Body of pancreas (tissue), 4 donors: ENCODE data around the gene CPSF4. TPM values are rescaled to one million over a fixed set of nuclear protein-coding genes. Genes with fewer than 3 reads are reported as not detected.

ENCODE experiments used
- ATAC-seq: fragments of 150-250 bp; one replicate; pipeline ENCODE4 v1.9.1; 2016
- DNase-seq, 4 donors: peaks; one replicate each; pipeline ENCODE4 v3.0.0-alpha.2; 2019
- H3K27ac ChIP-seq, 4 donors: fragments of 200-600 bp; sonication (generic); 1 replicate in 3 of 4; 2 replicates in 1 of 4; pipeline versions ENCODE4 v1.5.1 to v1.6.1; 2016 to 2019; ENCODE audit warnings: mild to moderate bottlenecking in 1 of 4, mixed read lengths in 1 of 4, moderate library complexity in 1 of 4
- H3K27me3 ChIP-seq, 2 donors: fragments of 200-600 bp; sonication (generic); one replicate each; pipeline ENCODE4 v1.6.0; 2016; ENCODE audit warnings: mild to moderate bottlenecking in 1 of 2
- H3K36me3 ChIP-seq, 2 donors: fragments of 200-600 bp; sonication (generic); replicated peaks in 1 of 2; 2 replicates each; pipeline ENCODE4 v1.5.1; 2016; ENCODE audit warnings: low read depth in 2 of 2; ENCODE audit not compliant: insufficient read depth in 1 of 2
- H3K4me1 ChIP-seq: fragments of 200-600 bp; sonication (generic); one replicate; pipeline ENCODE4 v1.6.0; 2016
- H3K4me3 ChIP-seq, 2 donors: fragments of 200-600 bp; sonication (generic); 1 replicate in 1 of 2; 2 replicates in 1 of 2; pipeline ENCODE4 v1.5.1; 2016 to 2019
- H3K9me3 ChIP-seq, 3 donors: fragments of 200-600 bp; sonication (generic); 1 replicate in 2 of 3; 2 replicates in 1 of 3; pipeline ENCODE4 v1.5.1; 2016
- POLR2A ChIP-seq, 3 donors: fragments of 450-650 bp; IDR thresholded peaks; one replicate each; pipeline ENCODE4 v1.6.1; 2016; ENCODE audit warnings: antibody characterized with exemption in 3 of 3, mild to moderate bottlenecking in 2 of 3
- WGBS, 2 donors: methylation state at CpG; one replicate each; pipeline ENCODE4 v1.1.5; 2017; 5-methylcytosine and 5-hydroxymethylcytosine counted together
- intact Hi-C: fragments of 100-400 bp; cut with DNase I; formaldehyde crosslinking; loops from one replicate; pipeline ENCODE4 v1.15.1; 2023
- total RNA-seq, 2 donors: library from RNA; depleted of rRNA; stranded (reverse); fragments of >200 nt; gene quantifications; one replicate each; pipeline ENCODE4 v1.1.0, GENCODE V29; 2016
- TF ChIP-seq, protein P1 (sequence below), 7 experiments: fragments of 450-650 bp in 4 of 7; fragments of 200-600 bp in 3 of 7; sonication (generic) in 3 of 7; IDR thresholded peaks; one replicate each; pipeline ENCODE4 v1.5.1; 2016 to 2019; ENCODE audit warnings: antibody characterized with exemption in 7 of 7

The CPSF4 gene
- total RNA-seq, 2 donors from 2014 or later, result 24.4 to 31.1 TPM

DNA sequence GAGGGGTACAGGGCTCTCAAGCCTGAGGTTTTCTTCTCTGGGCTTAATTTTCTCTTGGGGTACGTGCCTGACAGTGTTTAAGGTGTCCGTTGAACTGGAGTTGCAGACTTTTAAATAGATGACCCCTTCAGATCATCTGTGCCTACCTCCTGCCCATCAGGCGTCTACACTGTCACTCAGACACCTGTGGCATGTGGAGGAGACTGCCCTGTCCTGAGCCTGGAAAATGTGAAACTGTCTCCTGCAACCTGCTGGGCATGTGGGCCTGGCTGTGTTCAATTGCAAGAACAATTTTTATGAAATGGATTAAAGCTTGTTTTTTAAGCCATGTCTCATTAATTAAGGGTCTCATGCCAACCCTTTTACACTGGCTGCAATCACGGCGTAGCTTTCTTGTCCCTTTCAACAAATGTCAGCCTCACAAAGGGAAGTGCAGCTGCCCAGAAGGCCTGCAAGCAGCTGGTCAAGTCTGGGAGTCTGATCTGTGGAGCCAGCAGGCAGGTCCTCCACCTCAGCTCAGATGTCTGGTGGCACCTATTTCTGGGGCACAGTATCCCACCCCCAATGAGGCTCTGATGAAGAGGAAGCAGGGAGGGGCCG, 18.4 kb downstream of the CPSF4 start:
- Histone ChIP-seq H3K36me3 (peaks cover 0 to 15% of the 10 kb centered on the region in 2 donors), H3K9me3 (no peaks in the 10 kb centered on the region), H3K4me3 (no peak overlapping the region), H3K4me1 (peaks cover 18% of the 10 kb centered on the region), H3K27me3 (no peaks in the 10 kb centered on the region), H3K27ac (no peak overlapping the region)
- 81 to 94% methylated on average over 5 to 6 of the region's 6 CpGs for WGBS, 2 donors
- intact Hi-C loops, result no loop called here
- ATAC-seq (no peak), DNase-seq (no peak)
- TF ChIP-seq POLR2A (IDR thresholded peaks at IDR 0.05), result no peak
- TF ChIP-seq, protein P1, sequence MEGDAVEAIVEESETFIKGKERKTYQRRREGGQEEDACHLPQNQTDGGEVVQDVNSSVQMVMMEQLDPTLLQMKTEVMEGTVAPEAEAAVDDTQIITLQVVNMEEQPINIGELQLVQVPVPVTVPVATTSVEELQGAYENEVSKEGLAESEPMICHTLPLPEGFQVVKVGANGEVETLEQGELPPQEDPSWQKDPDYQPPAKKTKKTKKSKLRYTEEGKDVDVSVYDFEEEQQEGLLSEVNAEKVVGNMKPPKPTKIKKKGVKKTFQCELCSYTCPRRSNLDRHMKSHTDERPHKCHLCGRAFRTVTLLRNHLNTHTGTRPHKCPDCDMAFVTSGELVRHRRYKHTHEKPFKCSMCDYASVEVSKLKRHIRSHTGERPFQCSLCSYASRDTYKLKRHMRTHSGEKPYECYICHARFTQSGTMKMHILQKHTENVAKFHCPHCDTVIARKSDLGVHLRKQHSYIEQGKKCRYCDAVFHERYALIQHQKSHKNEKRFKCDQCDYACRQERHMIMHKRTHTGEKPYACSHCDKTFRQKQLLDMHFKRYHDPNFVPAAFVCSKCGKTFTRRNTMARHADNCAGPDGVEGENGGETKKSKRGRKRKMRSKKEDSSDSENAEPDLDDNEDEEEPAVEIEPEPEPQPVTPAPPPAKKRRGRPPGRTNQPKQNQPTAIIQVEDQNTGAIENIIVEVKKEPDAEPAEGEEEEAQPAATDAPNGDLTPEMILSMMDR (IDR thresholded peaks at IDR 0.05), result no peak

- H3K4me3 ChIP-seq, result no peak overlapping the region
- TF ChIP-seq, protein P1 (IDR thresholded peaks at IDR 0.05), result no peak
- no peak for TF ChIP-seq POLR2A (IDR thresholded peaks at IDR 0.05)
- H3K9me3 ChIP-seq, result no peaks in the 10 kb centered on the region
- ATAC-seq (no peak), DNase-seq (no peak)
- H3K4me1 ChIP-seq, result peaks cover 18% of the 10 kb centered on the region
- intact Hi-C loops, result no loop called here
- no peak overlapping the region for H3K27ac ChIP-seq
- whole genome bisulfite sequencing, 2 donors, result 74 to 78% methylated on average over 14 to 26 of the region's 26 CpGs
- H3K36me3 ChIP-seq, result peaks cover 0 to 12% of the 10 kb centered on the region in 2 donors
- H3K27me3 ChIP-seq, result no peaks in the 10 kb centered on the region
Measured at GRCh38 chr7:99457650-99458493, 19.1 kb downstream of the CPSF4 start.

DNA sequence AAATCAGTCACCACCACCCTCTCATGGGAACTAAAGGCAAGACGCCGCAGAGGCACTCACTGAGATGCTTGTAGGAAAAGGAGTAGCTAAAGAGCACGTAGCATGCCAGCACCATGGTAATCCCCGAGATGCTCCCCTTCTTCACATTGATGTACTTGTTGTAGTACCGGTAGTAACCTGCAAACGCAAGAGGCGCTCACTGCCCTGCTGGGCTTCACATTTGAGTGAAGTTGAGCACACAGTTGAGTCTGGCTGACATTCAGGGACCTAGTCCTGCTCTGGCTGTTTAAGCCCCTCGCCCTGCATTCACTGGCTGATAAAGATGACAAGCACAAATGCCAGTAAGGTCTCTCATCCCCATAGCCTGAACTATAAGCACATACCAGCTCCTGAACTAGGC, 20.3 kb downstream of the CPSF4 start:
- no peak overlapping the region for H3K4me3 ChIP-seq
- WGBS, 2 donors, result 92 to 96% methylated on average over 8 of the region's 8 CpGs
- ATAC-seq, result no peak
- H3K27ac ChIP-seq, result no peak overlapping the region
- peaks cover 22% of the 10 kb centered on the region for H3K4me1 ChIP-seq
- TF ChIP-seq, protein P1 (IDR thresholded peaks at IDR 0.05), result peak in 2 of 7 experiments; percentile 15 to 17
- no peak for TF ChIP-seq POLR2A (IDR thresholded peaks at IDR 0.05)
- H3K9me3 ChIP-seq, result no peaks in the 10 kb centered on the region
- peaks cover 0 to 10% of the 10 kb centered on the region in 2 donors for H3K36me3 ChIP-seq
- no peak for DNase-seq
- no peaks in the 10 kb centered on the region for H3K27me3 ChIP-seq
- intact Hi-C loops, result no loop called here

DNA sequence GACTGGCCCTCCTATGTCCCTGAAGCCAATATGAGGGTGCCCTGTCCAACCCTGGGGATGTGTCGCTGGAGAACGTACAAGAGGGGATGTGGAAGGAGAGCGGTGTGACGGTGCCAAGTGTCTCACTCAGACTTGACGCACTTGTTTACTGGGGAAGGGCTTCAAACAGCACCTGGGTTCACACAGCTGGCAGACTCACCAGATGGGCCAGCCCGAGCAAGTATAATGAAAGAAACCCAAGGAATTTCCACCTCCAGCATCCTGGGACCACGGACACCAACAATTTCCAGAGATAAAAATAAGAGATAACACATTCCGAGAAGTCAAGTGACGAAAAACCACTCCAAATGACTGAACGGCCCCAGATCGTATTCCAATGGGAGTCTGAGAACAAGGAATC, 21.9 kb downstream of the CPSF4 start:
- no peaks in the 10 kb centered on the region for H3K27me3 ChIP-seq
- ATAC-seq (no peak), DNase-seq (no peak)
- peaks cover 0 to 9% of the 10 kb centered on the region in 2 donors for H3K36me3 ChIP-seq
- H3K4me3 ChIP-seq, result no peak overlapping the region
- H3K9me3 ChIP-seq, result no peaks in the 10 kb centered on the region
- no peak overlapping the region for H3K27ac ChIP-seq
- intact Hi-C loops, result no loop called here
- TF ChIP-seq, protein P1 (IDR thresholded peaks at IDR 0.05), result no peak
- H3K4me1 ChIP-seq, result peaks cover 35% of the 10 kb centered on the region
- 69 to 76% methylated on average over 11 of the region's 11 CpGs for WGBS, 2 donors
